Ovary (tissue), 9 donors: ENCODE measurements around the gene FGFR4. TPM values are rescaled to one million over a fixed set of nuclear protein-coding genes. Genes with fewer than 3 reads are reported as not detected.

Experiments used
- DNase-seq, 5 donors: peaks; one replicate each; pipeline ENCODE4 v3.0.0-alpha.2; 2019 to 2020
- H3K27ac ChIP-seq, 2 donors: fragments of 200-600 bp; one replicate each; pipeline versions ENCODE4 v1.5.1 to v1.8.0; 2019 to 2022
- H3K27me3 ChIP-seq: fragments of 200-600 bp; one replicate; pipeline ENCODE4 v1.8.0; 2022
- H3K36me3 ChIP-seq: fragments of 200-600 bp; sonication (generic); one replicate; pipeline ENCODE4 v1.5.1; 2019
- H3K4me1 ChIP-seq: one replicate; pipeline ENCODE4 v1.8.1; 2013; ENCODE audit warnings: mild to moderate bottlenecking, moderate library complexity; ENCODE audit not compliant: insufficient read depth
- H3K4me3 ChIP-seq: fragments of 200-600 bp; sonication (generic); one replicate; pipeline ENCODE4 v1.5.1; 2017
- H3K9me3 ChIP-seq, 2 donors: fragments of 200-600 bp in 1 of 2; sonication (generic) in 1 of 2; one replicate each; pipeline versions ENCODE4 v1.5.1 to v1.8.1; 2013 to 2019; ENCODE audit warnings: mild to moderate bottlenecking in 1 of 2, moderate library complexity in 1 of 2
- CTCF ChIP-seq, 3 donors: fragments of 450-650 bp in 2 of 3; fragments of 200-600 bp in 1 of 3; IDR thresholded peaks; one replicate each; pipeline versions ENCODE4 v1.5.1 to v1.8.0; 2016 to 2022; ENCODE audit warnings: antibody characterized with exemption in 3 of 3, mild to moderate bottlenecking in 1 of 3
- EP300 ChIP-seq: sonication (generic); formaldehyde crosslinking; IDR thresholded peaks from one replicate; pipeline ENCODE4 v1.6.1; 2017; ENCODE audit warnings: antibody characterized with exemption
- POLR2A ChIP-seq: fragments of 450-650 bp; IDR thresholded peaks from one replicate; pipeline ENCODE4 v1.6.1; 2017; ENCODE audit warnings: antibody characterized with exemption, mild to moderate bottlenecking, moderate library complexity
- WGBS, 3 donors: extraction: QIAGEN DNeasy Blood & Tissue Kit in 1 of 3; methylation state at CpG; one replicate each; pipeline versions ENCODE4 v1.1.5 to v1.1.7; 2013 to 2017; 5-methylcytosine and 5-hydroxymethylcytosine counted together
- intact Hi-C, 4 donors: fragments of 100-400 bp; cut with DNase I; formaldehyde crosslinking; loops; one replicate each; pipeline versions ENCODE4 v1.11.0 to v1.15.1; 2022 to 2023
- polyA plus RNA-seq, 2 donors: library from polyadenylated mRNA; stranded (reverse); fragments of 200-250 nt in 1 of 2; fragments of 350-450 nt in 1 of 2; fragmentation: Illumina TruSeq in 1 of 2; extraction: RNeasy Lipid Tissue Mini Kit (QIAGEN cat#74804) in 1 of 2; gene quantifications; one replicate each; pipeline ENCODE4 v1.2.3, GENCODE V29; 2013 to 2014
- total RNA-seq, 7 donors: library from RNA; depleted of rRNA in 2 of 7; stranded (reverse); fragments of >200 nt in 2 of 7; fragmentation: NEBNext Ultra II Directional in 3 of 7; extraction: Animal tissue kit (Norgen Biotek cat#: 25700) in 3 of 7; gene quantifications; one replicate each; pipeline versions ENCODE4 v1.1.0 to v1.2.4, GENCODE V29; 2016 to 2023
- donor health status: DM: no; HTN: no; CAD: no; lungs with moderate emphysema.
- donor health status: DM: no; HTN: no; CAD: no.
- donor health status: Bipolar disorder and iron deficiency.
- donor health status: DM: yes; HTN: yes; CAD: no.
- donor health status: DM: no; HTN: no; CAD: no.
- donor health status: DM: yes; HTN: yes; CAD: no.

FGFR4 gene
- total and polyA plus RNA-seq, 9 donors: 2.7 to 90.3 (median 25.6) TPM

- no peaks in the 10 kb centered on the region for H3K4me1 ChIP-seq
- 77 to 82% (median 78%) methylated on average over 4 of the region's 4 CpGs for WGBS, 3 donors
- intact Hi-C loops: no loop called here
Measured at GRCh38 chr5:177124486-177124991, 37.8 kb downstream of the FGFR4 start.

DNA sequence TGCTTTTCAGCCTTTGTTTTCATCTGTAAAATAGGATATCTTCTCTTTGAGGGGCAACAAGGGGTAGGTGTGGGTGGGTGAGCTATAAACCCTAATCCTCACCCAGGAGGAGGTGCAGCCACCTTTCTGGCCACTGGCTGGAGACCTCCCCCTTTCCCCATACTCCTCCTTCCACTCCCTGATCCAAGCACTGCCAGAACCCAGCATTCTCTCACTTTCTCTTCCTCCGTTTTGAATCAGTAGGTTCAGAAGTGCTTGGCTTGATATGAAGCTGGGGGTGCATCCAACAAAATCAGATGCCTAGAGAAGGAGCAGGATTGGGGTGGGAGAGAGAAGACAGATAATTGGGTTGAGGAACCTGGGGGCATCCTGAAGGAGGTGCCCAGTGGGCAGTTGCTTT lies 40.1 kb downstream of the FGFR4 start:
- H3K4me1 ChIP-seq: no peaks in the 10 kb centered on the region
- WGBS, 3 donors: 40 to 57% (median 41%) methylated on average over 1 of the region's 1 CpG

More at GRCh38 chr5:177124486-177124991, 37.8 kb downstream of the FGFR4 start:
- H3K27ac ChIP-seq: no peak overlapping the region
- no peak for DNase-seq
- no peaks in the 10 kb centered on the region for H3K9me3 ChIP-seq
- no peaks in the 10 kb centered on the region for H3K36me3 ChIP-seq
- H3K4me3 ChIP-seq: no peak overlapping the region
- H3K27me3 ChIP-seq: no peaks in the 10 kb centered on the region
- TF ChIP-seq POLR2A: no peak
- TF ChIP-seq EP300: no peak
- TF ChIP-seq CTCF (IDR thresholded peaks at IDR 0.05): no peak

DNA sequence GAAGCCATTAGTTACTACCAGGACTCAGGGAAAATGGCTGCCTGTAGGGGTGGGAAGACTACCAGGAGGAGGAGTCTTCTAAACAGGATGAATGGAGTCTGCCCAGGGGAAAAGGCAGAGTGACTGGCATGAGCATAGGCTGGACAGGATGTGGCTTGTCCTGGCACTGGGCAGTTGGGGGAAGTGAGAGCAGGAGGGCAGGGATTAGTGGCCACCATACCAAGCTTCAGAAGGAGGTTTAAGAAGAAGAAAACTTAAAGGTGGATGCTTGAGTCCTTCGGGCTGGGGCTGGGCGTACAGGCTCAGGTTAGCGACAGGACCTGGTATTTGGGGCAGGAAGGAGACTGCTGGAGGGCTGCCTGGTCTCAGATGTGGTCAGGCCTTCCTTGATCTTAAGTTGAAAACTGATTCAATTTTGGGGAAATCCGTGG lies 41.9 kb downstream of the FGFR4 start:
- DNase-seq: peak in 1 of 5 donors; percentile 22
- intact Hi-C loops: no loop called here
- no peak overlapping the region for H3K27ac ChIP-seq
- no peaks in the 10 kb centered on the region for H3K9me3 ChIP-seq
- H3K4me3 ChIP-seq: no peak overlapping the region
- H3K4me1 ChIP-seq: no peaks in the 10 kb centered on the region
- H3K27me3 ChIP-seq: no peaks in the 10 kb centered on the region
- TF ChIP-seq EP300 (no peak), CTCF (IDR thresholded peaks at IDR 0.05) (no peak), POLR2A (no peak)
- 71 to 84% (median 72%) methylated on average over 4 of the region's 4 CpGs for WGBS, 3 donors
- no peaks in the 10 kb centered on the region for H3K36me3 ChIP-seq

More for the DNA sequence above, 40.1 kb downstream of the FGFR4 start:
- TF ChIP-seq POLR2A (no peak), CTCF (IDR thresholded peaks at IDR 0.05) (no peak), EP300 (no peak)
- Histone ChIP-seq H3K27me3 (no peaks in the 10 kb centered on the region), H3K27ac (no peak overlapping the region), H3K9me3 (no peaks in the 10 kb centered on the region), H3K4me3 (no peak overlapping the region), H3K36me3 (no peaks in the 10 kb centered on the region)
- peak in 1 of 5 donors; percentile 10 for DNase-seq
- intact Hi-C loops: no loop called here

- intact Hi-C loops: loop anchor here in 1 of 4 donors (5.0 kb wide), 1 partner anchor 1468 kb away; no protein-coding TSS in a partner anchor
- WGBS, 3 donors: 75 to 86% (median 81%) methylated on average over 5 of the region's 5 CpGs
- Histone ChIP-seq H3K27ac (no peak overlapping the region), H3K27me3 (no peaks in the 10 kb centered on the region), H3K36me3 (no peaks in the 10 kb centered on the region), H3K4me1 (peaks cover 7% of the 10 kb centered on the region), H3K9me3 (no peaks in the 10 kb centered on the region), H3K4me3 (no peak overlapping the region)
- DNase-seq: peak in 1 of 5 donors; percentile 20
- TF ChIP-seq CTCF (IDR thresholded peaks at IDR 0.05) (no peak), EP300 (no peak), POLR2A (no peak)
Measured at GRCh38 chr5:177130211-177131018, 43.7 kb downstream of the FGFR4 start.
